HG03025 (cell line): ENCODE results near the gene TSPAN31.
"Not testable (repeated sequence)": the region's sequence is repeated elsewhere in the genome, so short reads cannot be mapped to it uniquely, and the experiment has no call there.

ENCODE experiments used
- ATAC-seq: cut with Tn5 transposase; IDR thresholded peaks from one replicate; pipeline ENCODE4 v1.9.1; 2021; ENCODE audit warnings: mild to moderate bottlenecking, moderate library complexity; ENCODE audit not compliant: unreplicated experiment, low FRiP score

The TSPAN31 gene

GRCh38 chr12:57744777-57745484, at the start of gene TSPAN31:
Gene TSPAN31 (plus strand): TSS chr12:57745039. CDS start chr12:57745155, 116 bp downstream.
- ATAC-seq: peak; percentile 89

DNA sequence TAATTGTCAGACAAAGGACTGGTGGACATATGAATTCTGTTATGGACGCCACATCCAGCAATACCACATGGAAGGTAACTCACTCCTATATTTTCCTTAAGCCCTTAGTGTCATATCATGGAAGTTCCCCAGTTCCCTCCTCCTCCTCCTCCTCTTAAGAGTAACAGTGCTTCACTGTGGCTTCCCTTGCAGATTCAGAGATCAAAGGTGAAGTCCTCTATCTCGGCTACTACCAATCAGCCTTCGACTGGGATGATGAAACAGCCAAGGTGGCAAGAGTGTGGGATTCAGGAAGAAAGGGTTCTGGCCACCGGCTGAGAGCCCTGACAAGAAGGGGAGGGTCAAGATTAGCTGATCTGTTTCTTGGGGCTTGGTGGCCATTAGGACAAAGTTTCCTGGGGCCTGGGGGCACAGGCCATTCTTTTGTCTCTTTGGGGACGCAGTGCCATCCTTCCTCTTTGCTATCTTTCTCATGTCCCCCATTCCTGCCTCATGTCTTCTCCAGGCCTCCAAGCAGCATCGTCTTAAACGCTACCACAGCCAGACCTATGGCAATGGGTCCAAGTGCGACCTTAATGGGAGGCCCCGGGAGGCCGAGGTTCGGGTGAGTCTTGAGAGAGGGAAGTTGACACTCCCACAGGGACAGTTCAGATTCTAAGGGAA, 48.9 kb upstream of the TSPAN31 start:
- no peak for ATAC-seq

GRCh38 chr12:57697076-57697475, 47.8 kb upstream of the TSPAN31 start:
- ATAC-seq: no peak

GRCh38 chr12:57698414-57698813, 46.4 kb upstream of the TSPAN31 start:
- no peak for ATAC-seq

- no peak for ATAC-seq
Measured at GRCh38 chr12:57700317-57700716, 44.5 kb upstream of the TSPAN31 start.

GRCh38 chr12:57707250-57707649, 37.6 kb upstream of the TSPAN31 start:
- ATAC-seq: no peak

DNA sequence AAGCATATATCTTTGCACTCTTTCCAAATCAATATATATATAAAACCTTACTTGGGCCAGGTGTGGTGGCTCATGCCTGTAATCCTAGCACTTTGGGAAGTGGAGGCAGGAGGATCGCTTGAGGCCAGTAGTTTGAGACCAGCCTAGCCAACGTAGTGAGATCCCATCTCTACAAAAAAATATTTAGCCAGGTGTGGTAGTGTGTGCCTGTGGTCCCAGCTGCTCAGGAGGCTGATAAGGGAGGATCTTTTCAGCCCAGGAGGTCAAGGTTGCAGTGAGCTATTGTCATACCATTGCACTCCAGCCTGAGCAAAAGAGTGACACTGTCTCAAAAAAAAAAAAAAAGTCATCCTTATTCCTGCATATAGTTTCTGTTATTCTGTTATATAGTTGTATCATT, 36.5 kb upstream of the TSPAN31 start:
- no peak for ATAC-seq

DNA sequence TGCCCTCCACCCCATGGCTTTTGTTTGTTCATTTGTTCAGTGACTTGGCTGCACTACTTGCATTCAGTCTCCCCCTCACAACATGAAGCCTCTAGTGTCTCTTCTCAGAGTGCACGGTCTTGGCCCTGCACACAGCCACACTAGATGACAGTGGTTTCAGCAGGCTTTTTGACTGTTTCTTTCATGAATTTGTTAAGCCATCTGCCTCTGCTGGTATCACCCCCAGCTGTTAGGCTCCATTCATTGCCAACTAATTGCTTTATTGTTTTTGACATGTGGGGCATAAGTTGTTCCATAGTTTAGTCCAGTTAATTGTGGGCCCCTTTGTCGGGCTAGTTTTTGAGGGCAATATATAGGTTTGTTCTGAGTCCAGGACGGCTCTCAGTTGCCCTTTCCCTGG, 32.1 kb upstream of the TSPAN31 start:
- ATAC-seq: no peak

DNA sequence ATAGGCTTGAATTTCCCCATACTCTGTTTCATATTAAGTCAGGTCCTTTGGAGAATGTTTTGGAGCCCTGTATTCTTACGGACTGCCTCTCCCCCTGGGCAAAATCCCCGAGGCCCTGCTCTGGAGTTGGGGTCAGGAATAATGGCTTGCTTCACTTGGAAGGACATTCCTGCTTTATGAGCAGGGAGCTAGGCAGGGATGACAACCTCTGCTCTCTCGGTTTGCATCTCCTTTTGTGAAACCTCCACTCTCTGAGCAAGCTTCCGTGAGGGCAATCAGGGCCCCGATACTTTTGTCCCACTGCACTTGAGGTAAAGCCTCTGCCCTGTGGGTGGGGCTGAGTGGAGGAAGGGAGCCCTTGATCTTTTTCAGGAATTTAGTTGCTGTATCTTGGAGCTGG, 31.6 kb upstream of the TSPAN31 start:
- no peak for ATAC-seq

GRCh38 chr12:57715036-57715748, 29.6 kb upstream of the TSPAN31 start:
- not testable (repeated sequence) for ATAC-seq

GRCh38 chr12:57715786-57716185, 29.1 kb upstream of the TSPAN31 start:
- ATAC-seq: no peak

- no peak for ATAC-seq
Measured at GRCh38 chr12:57716305-57716704, 28.5 kb upstream of the TSPAN31 start.

DNA sequence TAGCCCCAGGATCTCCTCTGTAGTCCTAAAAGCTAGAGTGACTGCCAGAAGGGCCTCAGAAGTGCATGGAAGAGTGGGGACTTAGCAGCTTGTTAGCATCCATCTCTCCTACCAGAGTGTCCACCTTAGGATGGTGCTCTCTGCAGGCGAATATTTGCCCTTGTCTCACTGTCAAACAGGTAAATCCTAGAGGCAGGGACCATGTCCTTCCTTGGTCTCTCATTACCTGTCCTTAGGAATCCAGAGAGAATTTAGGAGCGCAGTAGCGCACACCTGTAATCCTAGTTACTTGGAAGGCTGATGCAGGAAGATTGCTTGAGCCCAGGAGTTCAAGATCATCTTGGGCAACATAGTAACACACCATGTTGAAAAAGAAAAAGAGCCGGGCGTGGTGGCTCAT, 27.7 kb upstream of the TSPAN31 start:
- no peak for ATAC-seq

DNA sequence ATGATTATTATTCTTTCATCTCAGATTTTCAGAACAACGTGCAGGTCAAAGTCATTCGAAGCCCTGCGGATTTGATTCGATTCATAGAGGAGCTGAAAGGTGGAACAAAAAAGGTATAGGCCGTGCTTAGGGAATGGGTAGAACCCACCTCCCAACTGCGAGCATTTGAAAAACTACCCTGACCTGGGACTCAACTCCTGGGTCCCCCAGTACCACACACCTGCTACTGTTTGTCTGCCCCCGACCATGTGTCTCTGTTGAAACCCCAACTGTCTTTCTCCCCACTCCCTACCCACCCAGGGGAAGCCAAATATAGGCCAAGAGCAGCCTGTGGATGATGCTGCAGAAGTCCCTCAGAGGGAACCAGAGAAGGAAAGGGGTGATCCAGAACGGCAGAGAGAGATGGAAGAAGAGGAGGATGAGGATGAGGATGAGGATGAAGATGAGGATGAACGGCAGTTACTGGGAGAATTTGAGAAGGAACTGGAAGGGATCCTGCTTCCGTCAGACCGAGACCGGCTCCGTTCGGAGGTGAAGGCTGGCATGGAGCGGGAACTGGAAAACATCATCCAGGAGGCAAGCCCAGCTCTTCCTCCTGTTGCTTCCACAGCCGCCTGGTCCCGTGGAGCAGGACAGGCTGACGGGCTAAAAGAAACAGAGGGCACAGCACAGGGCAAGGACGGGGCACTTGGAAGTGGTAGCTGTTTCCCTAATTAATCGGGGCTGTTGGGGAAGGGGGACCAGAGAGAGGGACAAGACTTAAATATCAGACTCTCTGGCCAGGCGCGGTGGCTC, 26.8 kb upstream of the TSPAN31 start:
- no peak for ATAC-seq

DNA sequence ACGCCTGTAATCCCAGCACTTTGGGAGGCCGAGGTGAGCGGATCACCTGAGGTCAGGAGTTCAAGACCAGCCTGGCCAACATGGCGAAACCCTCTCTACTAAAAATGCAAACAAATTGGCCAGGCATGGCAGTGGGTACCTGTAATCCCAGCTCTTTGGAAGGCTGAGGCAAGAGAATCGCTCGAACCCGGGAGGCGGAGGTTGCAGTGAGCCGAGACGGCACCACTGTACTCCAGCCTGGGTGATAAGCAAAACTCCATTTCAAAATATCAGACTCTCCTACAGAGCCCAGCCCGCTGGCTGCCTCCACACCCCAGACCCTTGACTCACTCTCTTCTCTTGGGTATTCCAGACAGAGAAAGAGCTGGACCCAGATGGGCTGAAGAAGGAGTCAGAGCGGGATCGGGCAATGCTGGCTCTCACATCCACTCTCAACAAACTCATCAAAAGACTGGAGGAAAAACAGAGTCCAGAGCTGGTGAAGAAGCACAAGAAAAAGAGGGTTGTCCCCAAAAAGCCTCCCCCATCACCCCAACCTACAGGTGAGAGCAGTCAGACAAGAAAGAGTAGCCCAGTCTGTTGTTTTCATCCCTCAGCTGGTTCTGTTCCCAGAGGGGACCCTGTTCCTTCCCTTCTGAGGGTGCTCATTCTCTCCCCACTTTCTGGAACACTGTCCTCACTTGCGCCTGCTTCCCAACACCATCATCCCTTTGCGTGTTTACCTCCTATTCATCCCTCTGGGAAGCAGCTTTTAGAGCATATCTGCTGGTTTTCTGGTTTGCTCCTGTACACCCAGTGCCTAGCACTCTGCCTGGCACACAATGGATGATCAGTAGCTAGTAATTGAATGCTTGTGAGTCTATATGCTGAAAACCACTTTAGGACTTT, 26.0 kb upstream of the TSPAN31 start:
- ATAC-seq: no peak

- no peak for ATAC-seq
Measured at GRCh38 chr12:57719777-57720605, 24.8 kb upstream of the TSPAN31 start.

GRCh38 chr12:57720606-57721595, 23.9 kb upstream of the TSPAN31 start:
- no peak for ATAC-seq
